ENCODE measurements around the gene ALG9.

GRCh38 chr11:111836721-111837120 lies 34.7 kb downstream of the ALG9 start:
- TF ChIP-seq CTCF (conservative IDR thresholded peaks at IDR 0.05), result no peak
- no peak for TF ChIP-seq ZFX (IDR thresholded peaks at IDR 0.05)

Measured in C4-2B (cell line).